SK-N-DZ (cell line): Measurements from ENCODE around the gene LCMT2.

Experiments
- DNase-seq: peaks from one replicate; pipeline ENCODE4 v3.0.0-alpha.2; 2015; ENCODE audit warnings: low spot score

LCMT2 gene

DNA sequence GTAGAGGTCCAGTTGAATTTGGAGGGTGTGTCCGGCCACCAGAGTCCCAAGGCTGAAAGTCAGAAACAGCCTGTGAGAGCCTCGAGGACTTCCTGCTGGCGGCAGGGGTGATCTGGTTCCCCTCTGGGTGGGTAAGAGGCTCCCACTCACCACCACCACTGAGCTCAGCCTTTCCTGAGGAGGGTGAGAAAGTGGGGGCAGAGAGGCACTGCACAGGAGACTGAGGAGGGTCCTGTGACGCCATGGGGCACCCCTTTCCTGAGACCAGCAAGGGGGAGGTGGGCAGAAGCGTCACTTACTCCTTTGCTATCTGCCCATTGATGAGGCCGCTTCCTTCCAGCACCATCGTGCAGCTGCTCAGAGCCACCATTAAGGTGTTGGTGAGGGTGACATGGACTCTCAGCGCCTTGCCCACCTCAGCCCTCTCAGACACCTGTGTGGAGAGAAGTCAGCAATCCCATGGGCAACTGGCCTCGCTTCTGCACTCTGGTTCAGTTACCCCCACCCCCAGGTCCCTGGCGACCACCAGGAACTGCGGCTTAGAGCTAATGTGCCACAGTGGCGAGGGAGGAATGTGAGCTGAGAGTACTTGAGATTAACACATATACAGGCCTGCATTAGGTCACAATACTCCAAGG lies 53.7 kb downstream of the LCMT2 start:
- DNase-seq: no peak

DNA sequence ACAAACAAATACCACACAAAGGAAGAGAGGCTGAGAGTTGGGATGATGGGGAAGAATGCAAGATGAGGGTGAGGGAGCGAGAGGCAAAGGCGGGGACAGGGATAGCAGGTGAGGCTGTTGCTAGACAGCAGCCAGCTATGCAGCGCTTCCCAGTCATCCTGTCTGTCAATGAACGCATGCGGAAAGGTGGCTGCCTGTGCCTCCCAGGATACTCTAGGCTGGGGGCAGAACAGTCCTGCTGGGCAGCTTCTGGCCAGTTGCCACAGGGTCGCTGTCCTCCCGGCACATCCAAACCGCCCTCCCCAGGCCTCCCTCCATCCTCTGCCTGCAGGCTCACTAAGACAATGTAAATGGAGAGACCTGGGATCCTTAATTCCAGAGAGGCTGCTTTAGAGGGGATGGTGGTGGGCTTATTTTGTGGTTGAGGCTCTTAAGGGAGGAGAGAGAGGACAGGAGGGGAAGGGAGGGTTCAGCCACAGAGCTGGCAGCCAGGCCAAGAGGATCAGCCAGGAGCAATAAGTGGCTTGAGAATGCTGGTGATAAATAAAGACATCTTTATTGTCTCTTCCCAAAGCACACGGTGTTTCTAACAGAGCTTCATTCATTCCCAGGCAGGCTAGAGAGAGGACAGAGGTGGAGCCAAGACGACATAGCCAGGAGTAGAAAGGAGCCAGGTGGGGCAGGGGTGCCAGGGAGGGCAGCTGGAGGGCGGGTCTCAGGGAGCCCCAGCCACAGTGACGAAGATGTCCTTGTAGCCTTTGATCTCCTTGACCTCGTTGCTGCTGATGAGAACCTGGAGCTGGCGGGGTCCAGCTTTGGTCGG lies 54.4 kb downstream of the LCMT2 start:
- DNase-seq: no peak

GRCh38 chr15:43274136-43274535 lies 56.2 kb downstream of the LCMT2 start:
- no peak for DNase-seq
